GM18498 (cell line): ENCODE measurements around the gene RMP24.

Experiments used
- ATAC-seq: cut with Tn5 transposase; IDR thresholded peaks from one replicate; pipeline ENCODE4 v1.9.1; 2021; ENCODE audit warnings: mild to moderate bottlenecking, moderate library complexity; ENCODE audit not compliant: unreplicated experiment

RMP24 gene

GRCh38 chr18:36028859-36029258 lies 56.4 kb downstream of the RMP24 start:
- no peak for ATAC-seq
